Measurements from ENCODE around the gene NUDT5. TPM values are rescaled to one million over a fixed set of nuclear protein-coding genes. Genes with fewer than 3 reads are reported as not detected.

NUDT5 gene
- total RNA-seq, 2 donors from 2014 or later: 10.8 to 12.8 TPM

DNA sequence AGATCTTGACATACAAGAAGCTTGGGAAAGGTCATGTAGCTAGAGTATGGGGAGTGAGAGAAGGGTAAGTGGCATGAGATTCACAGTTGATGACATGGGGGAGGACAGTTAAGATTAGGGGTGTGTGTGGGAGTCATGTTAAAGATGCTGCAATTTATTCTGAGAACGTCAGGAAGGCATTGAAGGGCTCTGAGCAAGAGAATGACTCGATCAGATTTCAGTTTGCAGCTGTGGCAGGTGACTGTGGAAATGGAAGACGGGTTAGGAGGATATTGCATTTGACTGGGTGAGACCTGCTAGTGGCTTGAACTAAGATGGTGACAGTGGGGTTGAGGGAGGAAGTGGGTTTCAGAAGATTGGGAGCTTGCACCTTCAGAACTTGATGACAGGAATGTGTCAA is 5.9 kb upstream of the NUDT5 start:
- Histone ChIP-seq H3K27me3 (no peaks in the 10 kb centered on the region), H3K27ac (no peak overlapping the region), H3K36me3 (peaks cover 25% of the 10 kb centered on the region), H3K9me3 (no peaks in the 10 kb centered on the region), H3K4me3 (no peak overlapping the region), H3K4me1 (peaks cover 0 to 17% of the 10 kb centered on the region in 2 donors)
- no peak for DNase-seq (ENCODE audit: low spot score)
- TF ChIP-seq, protein P1, sequence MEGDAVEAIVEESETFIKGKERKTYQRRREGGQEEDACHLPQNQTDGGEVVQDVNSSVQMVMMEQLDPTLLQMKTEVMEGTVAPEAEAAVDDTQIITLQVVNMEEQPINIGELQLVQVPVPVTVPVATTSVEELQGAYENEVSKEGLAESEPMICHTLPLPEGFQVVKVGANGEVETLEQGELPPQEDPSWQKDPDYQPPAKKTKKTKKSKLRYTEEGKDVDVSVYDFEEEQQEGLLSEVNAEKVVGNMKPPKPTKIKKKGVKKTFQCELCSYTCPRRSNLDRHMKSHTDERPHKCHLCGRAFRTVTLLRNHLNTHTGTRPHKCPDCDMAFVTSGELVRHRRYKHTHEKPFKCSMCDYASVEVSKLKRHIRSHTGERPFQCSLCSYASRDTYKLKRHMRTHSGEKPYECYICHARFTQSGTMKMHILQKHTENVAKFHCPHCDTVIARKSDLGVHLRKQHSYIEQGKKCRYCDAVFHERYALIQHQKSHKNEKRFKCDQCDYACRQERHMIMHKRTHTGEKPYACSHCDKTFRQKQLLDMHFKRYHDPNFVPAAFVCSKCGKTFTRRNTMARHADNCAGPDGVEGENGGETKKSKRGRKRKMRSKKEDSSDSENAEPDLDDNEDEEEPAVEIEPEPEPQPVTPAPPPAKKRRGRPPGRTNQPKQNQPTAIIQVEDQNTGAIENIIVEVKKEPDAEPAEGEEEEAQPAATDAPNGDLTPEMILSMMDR (IDR thresholded peaks at IDR 0.05): no peak

DNA sequence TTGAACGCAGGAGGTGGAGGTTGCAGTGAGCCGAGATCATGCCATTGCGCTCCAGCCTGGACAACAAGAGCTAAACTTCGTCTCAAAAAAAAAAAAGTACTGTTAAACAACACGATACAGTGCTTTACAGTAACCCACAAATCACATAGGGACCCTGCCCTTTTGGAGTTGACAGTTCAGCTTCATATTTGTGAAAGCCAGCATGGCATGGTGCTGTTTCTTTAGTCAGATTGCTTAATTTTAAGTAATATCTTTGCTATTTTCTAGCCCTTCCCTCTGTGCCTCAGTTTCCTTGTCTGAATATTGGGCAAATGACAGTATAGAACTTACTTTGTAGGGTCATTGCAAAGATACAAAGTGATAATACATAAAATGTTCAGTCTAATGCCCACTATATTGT is 5.2 kb upstream of the NUDT5 start:
- H3K36me3 ChIP-seq: peaks cover 25% of the 10 kb centered on the region
- no peaks in the 10 kb centered on the region for H3K27me3 ChIP-seq
- no peak overlapping the region for H3K27ac ChIP-seq
- H3K9me3 ChIP-seq: no peaks in the 10 kb centered on the region
- peaks cover 0 to 20% of the 10 kb centered on the region in 2 donors for H3K4me1 ChIP-seq
- TF ChIP-seq, protein P1 (IDR thresholded peaks at IDR 0.05): no peak
- no peak overlapping the region for H3K4me3 ChIP-seq
- no peak for DNase-seq (ENCODE audit: low spot score)

DNA sequence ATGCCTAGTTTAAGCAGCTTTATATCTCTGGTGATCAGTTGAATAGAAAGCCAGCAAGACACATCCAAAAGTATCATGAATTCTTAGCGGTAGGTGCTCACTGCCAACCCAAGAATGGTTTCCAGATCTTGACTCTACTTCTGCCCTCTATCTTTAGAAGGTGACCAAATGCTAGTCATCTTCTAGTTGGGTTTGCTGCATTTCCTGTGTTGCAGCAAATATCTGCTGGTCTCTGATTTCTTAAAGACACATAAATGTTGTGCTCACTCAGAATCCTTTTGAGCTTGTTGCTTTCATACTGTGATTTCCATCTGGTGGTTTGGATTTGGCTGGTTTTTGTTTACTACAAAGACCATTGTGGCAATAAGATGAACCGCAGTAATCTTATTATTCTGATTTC is 2.5 kb upstream of the NUDT5 start:
- Histone ChIP-seq H3K27ac (no peak overlapping the region), H3K36me3 (peaks cover 25% of the 10 kb centered on the region), H3K27me3 (no peaks in the 10 kb centered on the region), H3K9me3 (no peaks in the 10 kb centered on the region), H3K4me3 (no peak overlapping the region), H3K4me1 (peaks cover 0 to 38% of the 10 kb centered on the region in 2 donors)
- DNase-seq (ENCODE audit: low spot score): no peak
- TF ChIP-seq, protein P1 (IDR thresholded peaks at IDR 0.05): no peak

DNA sequence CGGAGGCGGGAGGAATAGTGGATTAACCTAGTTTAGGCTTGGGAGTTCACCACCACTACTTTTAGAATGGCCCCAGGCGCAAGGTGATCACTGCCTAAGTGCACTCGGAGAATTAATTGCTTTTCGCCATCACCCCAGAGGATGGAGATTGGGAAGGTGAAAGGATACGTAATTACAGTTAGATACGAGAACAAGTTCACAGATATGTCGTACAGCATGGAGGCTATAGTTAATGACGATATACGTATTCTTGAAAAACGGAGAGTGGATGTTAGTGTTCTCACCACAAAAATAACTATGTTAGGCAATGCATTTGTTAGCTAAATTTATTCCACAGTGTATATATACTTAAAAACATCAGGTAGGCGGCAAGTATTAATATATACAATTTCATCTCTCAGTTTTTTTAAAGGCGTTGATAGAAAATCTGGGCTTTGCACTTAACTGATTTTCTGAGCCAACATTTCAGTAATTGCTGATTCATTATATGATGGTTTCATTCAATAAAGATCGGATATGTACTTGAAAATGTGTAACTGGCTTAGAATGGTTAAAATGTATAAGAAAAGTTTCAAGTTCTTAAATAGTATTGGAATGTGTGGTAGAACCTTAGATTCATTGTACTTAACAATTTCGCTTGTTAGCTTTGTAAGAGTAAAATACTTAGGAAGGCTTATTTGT is 980 bp upstream of the NUDT5 start:
- Histone ChIP-seq H3K27me3 (no peaks in the 10 kb centered on the region), H3K4me1 (peaks cover 0 to 39% of the 10 kb centered on the region in 2 donors)
- DNase-seq (ENCODE audit: low spot score): no peak

DNA sequence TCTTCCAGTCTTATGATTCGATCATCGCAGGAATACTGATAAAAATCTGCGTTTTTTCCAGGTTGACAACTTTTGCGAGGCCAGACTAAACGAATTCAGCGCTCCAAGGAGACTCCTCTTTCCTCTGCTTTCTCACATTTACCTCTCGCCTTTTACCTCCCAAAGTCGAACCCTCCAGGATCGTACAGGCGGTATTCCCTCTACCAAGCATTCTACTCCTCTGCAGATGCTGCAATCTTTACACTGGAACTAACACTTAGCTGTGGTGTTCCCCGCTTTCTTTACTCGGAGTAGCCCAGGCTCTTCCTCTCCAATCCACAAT is 449 bp downstream of the NUDT5 start:
- no peaks in the 10 kb centered on the region for H3K27me3 ChIP-seq
- H3K9me3 ChIP-seq: no peaks in the 10 kb centered on the region
- H3K4me1 ChIP-seq: peaks cover 0 to 39% of the 10 kb centered on the region in 2 donors
- H3K4me3 ChIP-seq: peak overlapping the region; percentile 71 to 75
- TF ChIP-seq, protein P1 (IDR thresholded peaks at IDR 0.05): no peak
- H3K27ac ChIP-seq: peak overlapping the region; percentile 90 to 92
- peaks cover 8% of the 10 kb centered on the region for H3K36me3 ChIP-seq
- DNase-seq (ENCODE audit: low spot score): no peak

More for the DNA sequence above, 980 bp upstream of the NUDT5 start:
- TF ChIP-seq, protein P1 (IDR thresholded peaks at IDR 0.05): no peak
- Histone ChIP-seq H3K27ac (peak overlapping the region; percentile 90 to 92), H3K9me3 (no peaks in the 10 kb centered on the region), H3K4me3 (peak overlapping the region; percentile 71 to 75), H3K36me3 (peaks cover 17% of the 10 kb centered on the region)
